HG03039 (cell line): ENCODE data around the gene TRERF1.

ENCODE experiments used
- ATAC-seq: cut with Tn5 transposase; IDR thresholded peaks from one replicate; pipeline ENCODE4 v1.9.1; 2021; ENCODE audit warnings: mild to moderate bottlenecking, moderate library complexity; ENCODE audit not compliant: unreplicated experiment

TRERF1 gene

GRCh38 chr6:42287756-42288155 lies 164.0 kb downstream of the TRERF1 start:
- ATAC-seq: no peak

- ATAC-seq: no peak
These were observed 170.2 kb downstream of the TRERF1 start for GRCh38 chr6:42281570-42281969.

DNA sequence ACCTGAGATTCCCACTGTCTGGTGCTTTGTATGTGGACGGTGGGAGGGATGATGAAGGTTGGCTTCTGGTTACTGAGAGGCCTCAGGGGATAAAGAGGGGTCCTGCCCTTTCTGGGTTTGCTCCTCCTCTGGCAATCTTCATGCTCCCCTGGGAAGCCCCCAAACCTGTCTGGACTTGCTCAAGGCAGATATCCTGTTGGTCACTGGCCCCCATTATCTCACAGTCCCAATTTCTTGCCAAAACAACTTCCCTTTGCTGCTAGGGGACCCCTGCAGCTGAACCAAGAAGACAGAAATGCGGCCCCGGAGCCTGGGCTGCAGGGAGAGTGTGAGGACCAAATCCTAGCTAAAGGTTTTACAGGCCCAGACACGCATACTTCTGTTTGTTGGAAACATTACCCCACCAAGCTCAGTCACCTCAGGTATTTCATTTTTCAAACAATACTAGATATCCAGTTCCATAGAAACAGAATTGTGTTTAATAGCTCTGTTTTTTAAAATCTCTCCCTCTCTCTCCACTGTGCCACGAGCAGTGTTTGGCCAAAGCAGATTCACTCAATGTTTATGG lies 170.7 kb downstream of the TRERF1 start:
- no peak for ATAC-seq

DNA sequence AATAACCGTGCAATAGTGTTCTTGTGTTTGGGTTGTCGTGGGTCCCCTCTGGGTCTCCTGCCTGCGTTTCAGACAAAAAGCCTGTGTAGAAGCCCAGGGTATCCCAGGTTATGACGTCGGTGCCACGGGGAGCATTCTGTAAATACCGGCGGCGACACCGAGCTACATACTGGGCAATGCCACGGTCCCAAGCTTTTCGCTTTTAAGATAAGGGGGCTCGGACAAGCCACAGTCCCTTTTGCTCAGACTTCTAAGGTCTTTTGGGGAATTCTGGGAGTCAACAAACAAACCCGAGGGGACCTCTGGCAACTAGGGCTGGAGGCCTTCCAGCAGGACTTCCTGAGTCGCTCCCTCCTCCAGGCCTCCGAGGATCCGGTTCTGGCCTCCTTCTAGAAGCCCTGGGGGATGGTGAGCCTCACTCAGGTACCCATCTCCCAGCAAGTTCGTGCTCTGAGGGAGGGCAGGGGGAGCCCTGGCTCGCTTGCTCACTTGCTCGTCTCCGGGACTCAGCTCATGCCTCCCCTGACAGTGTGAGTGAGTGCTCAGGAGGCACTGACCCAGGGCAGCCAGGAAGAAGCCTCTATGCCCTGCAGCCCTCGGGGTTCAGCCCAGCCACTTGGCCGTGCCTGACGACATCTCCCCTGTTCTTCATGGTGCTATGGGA lies 171.6 kb downstream of the TRERF1 start:
- no peak for ATAC-seq

- ATAC-seq: no peak
These were observed 172.5 kb downstream of the TRERF1 start for GRCh38 chr6:42279144-42279781.

GRCh38 chr6:42278131-42278853 lies 173.4 kb downstream of the TRERF1 start:
- no peak for ATAC-seq

DNA sequence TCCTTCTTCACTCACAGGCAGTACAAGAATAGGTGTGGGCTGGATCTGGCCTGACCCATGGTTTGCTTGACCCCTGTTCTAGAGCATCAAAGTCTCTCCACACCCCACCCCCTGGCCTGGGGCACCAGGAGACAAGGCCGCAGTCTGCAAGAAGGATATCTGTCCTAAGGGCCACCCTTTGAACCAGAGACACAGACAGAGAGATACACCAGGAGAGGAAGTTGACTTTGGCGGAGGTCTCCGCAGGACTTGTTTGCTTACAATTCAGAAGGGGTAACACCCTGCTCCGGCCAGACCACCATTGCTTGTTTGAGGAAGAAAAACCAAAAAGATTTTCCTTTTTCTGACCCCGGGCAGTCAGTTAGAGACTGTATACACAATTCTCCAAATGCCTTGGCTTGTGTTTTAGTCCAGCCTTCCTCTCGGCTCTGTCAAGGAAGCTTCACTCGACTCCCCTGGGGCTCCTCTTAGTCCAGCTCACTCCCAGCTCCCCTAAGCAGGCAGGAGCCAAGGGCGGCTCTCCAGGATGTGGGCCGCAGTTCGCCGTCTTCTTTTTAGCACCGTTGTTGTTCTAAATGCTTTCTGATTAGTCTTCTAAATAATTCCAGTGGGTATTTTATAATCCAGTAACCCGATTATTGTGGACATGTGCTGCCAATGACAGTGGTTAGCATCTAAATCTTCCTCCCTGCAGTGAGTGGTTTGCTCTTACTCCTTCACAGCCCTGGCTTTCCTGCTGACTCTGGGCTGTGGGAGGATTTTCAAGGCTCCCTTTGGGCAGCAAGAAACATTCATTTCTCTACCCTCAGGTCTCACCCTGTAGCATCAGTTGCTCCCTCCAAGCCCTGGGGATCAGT lies 175.5 kb downstream of the TRERF1 start:
- no peak for ATAC-seq

DNA sequence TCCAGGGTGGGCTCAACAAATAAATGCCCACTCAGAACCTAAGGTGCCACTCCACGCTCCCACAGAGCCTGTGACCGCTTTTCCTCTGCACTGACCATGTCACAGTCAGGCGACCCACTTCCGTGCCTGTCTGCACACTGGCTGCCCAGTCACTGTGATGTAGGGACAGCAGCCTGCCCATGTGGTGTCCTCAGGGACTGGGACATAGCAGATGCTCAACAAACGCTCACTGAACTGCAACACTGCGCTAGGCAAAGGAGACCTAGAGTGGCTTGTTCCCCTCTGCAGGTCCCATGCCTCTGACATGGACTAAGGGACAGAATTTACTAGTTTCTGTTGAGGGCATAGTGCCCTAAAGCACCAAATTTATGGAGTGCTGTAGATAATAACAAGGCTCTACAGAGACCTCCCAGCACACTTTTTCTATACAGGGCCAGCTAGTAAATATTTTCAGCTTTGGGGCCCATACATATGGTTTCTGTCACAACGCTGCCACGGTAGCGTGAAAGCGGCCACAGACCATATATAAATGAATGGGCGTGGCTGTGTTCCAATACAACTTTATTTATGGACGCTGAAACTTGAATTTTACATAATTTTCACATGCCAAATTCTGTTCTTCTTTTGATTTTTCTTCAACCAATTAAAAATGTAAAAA lies 176.2 kb downstream of the TRERF1 start:
- no peak for ATAC-seq

DNA sequence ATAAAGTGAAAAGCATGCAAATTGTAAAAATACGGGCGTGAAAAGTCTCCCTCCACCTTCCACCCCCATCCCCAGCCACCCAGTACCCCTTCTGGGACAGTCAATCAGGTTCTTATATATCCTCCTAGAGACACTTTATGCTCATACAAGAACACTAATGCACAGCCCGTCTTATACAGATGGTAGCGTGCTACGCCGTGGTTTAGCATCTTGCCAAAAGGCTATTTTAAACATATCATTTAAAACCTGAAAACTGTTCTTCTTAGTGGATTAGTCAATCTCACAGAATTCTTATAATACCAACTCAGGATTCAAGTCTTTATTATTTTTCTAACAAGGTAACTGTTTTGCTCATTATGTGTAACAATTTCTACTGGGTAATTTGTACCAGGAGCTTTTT lies 176.8 kb downstream of the TRERF1 start:
- no peak for ATAC-seq

GRCh38 chr6:42271834-42272805 lies 179.6 kb downstream of the TRERF1 start:
- ATAC-seq: no peak

- peak; percentile 32 for ATAC-seq
These were observed 181.7 kb downstream of the TRERF1 start for GRCh38 chr6:42269974-42270510.

GRCh38 chr6:42269553-42269952 lies 182.2 kb downstream of the TRERF1 start:
- peak; percentile 90 for ATAC-seq

- ATAC-seq: no peak
These were observed 182.9 kb downstream of the TRERF1 start for GRCh38 chr6:42268835-42269204.

DNA sequence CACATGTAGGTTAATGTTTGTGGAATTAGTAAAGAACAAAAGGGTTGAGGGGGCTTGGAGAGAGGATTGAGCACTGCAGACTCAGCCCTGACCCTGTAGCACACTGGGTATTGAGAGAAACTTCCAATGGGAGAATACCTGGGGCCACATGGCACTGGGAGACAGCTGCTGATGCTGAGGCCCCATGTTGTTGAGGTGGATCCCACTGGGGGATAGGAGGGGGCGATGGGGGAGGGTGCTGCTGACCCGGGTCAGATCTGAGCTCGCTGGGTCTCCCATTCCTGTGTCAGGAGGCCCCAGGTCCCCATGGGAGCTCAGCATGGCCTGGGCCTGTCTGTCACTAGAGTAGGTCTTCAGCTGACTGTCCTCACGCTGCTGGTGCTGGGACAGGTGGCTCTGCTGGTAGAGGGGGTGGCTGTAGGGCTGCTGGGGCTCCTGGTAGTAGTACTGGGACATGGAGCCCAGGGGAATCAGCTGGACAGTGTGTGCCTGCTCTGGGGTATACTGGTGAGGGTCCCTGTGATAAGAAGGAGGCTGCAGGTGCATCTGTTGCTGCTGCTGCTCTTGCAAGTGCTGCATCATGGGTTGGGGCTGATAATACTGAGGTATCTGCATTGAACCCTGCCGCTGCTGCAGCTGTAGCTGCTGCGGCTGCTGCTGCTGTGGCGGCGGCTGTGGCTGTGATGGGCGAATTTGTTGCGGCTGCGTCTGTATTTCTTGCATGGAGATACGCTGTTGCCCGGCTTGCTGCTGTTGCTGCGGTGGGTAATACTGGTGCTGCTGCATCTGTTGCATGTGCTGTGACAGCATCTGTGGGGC lies 183.5 kb downstream of the TRERF1 start:
- no peak for ATAC-seq

DNA sequence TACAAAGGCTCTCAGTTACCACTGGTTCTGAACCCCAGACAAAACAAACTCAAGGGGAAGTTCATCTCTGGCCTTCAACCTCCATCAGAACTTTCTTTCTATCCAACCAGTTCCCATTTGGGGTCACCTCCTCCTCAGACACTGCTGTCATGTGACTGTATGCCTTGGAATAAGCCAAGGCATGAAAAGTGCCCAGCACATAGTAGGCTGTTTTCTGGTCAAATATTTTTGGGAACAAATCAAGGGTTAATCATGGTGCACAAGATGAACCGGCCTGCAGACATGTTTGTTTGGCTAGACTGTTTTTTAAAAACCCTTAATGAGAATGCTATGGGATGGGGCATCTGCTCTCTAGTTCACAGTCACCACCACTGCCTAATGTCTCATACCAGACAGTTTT lies 185.2 kb downstream of the TRERF1 start:
- ATAC-seq: no peak

- no peak for ATAC-seq
These were observed 186.8 kb downstream of the TRERF1 start for GRCh38 chr6:42264852-42265390.

- no peak for ATAC-seq
These were observed 187.4 kb downstream of the TRERF1 start for GRCh38 chr6:42264162-42264851.
